GM23338 (cell line): Measurements from ENCODE around the gene AKAP17A. TPM values are rescaled to one million over a fixed set of nuclear protein-coding genes. Genes with fewer than 3 reads are reported as not detected.

Experiments used
- ATAC-seq: fragments of 200-7000 bp; cut with Tn5 transposase; 3 replicates; pipeline ENCODE4 v1.9.1; 2020
- DNase-seq: peaks from one replicate; pipeline ENCODE4 v3.0.0-alpha.2; 2015; ENCODE audit warnings: low spot score
- H2AFZ ChIP-seq: fragments of 200-600 bp; sonication (generic); 2 replicates; pipeline ENCODE4 v1.8.0; 2016; ENCODE audit warnings: antibody characterized with exemption, mild to moderate bottlenecking, moderate library complexity
- H3F3A ChIP-seq: fragments of 200-600 bp; sonication (generic); replicated peaks from 2 replicates; pipeline ENCODE4 v1.8.0; 2017; ENCODE audit warnings: antibody characterized with exemption, mixed run types, low read depth
- H3K27ac ChIP-seq: fragments of 200-600 bp; sonication (generic); 2 replicates; pipeline ENCODE4 v1.6.1; 2016; ENCODE audit warnings: low read depth
- H3K27me3 ChIP-seq: fragments of 200-600 bp; sonication (generic); 2 replicates; pipeline ENCODE4 v1.8.0; 2016; ENCODE audit warnings: mild to moderate bottlenecking, mixed run types, moderate library complexity; ENCODE audit not compliant: insufficient read depth
- H3K36me3 ChIP-seq: fragments of 200-600 bp; sonication (generic); 2 replicates; pipeline ENCODE4 v1.8.0; 2016; ENCODE audit warnings: mild to moderate bottlenecking; ENCODE audit not compliant: insufficient read depth
- H3K4me1 ChIP-seq: fragments of 200-600 bp; sonication (generic); 2 replicates; pipeline ENCODE4 v1.8.0; 2016; ENCODE audit warnings: mild to moderate bottlenecking, moderate library complexity; ENCODE audit not compliant: insufficient read depth
- H3K4me2 ChIP-seq: fragments of 200-600 bp; sonication (generic); 2 replicates; pipeline ENCODE4 v1.7.1; 2017; ENCODE audit warnings: mixed run types
- H3K4me3 ChIP-seq: fragments of 200-600 bp; sonication (generic); 2 replicates; pipeline ENCODE4 v1.6.1; 2016; ENCODE audit warnings: mixed run types
- H3K79me2 ChIP-seq: fragments of 200-600 bp; sonication (generic); replicated peaks from 2 replicates; pipeline ENCODE4 v1.8.0; 2017; ENCODE audit warnings: mild to moderate bottlenecking; ENCODE audit not compliant: insufficient read depth
- H3K9me2 ChIP-seq: fragments of 200-600 bp; sonication (generic); 2 replicates; pipeline ENCODE4 v1.8.0; 2017; ENCODE audit not compliant: insufficient read depth
- H4K20me1 ChIP-seq: fragments of 200-600 bp; sonication (generic); replicated peaks from 2 replicates; pipeline ENCODE4 v1.8.0; 2017; ENCODE audit warnings: mild to moderate bottlenecking; ENCODE audit not compliant: insufficient read depth
- H3K27ac Mint-ChIP-seq: 2 replicates; pipeline ENCODE4 v1.8.0; 2020; ENCODE audit warnings: inconsistent platforms, mild to moderate bottlenecking, moderate library complexity, mixed read lengths
- H3K27me3 Mint-ChIP-seq: 3 replicates; pipeline ENCODE4 v1.8.0; 2022; ENCODE audit warnings: low read depth, mild to moderate bottlenecking, moderate library complexity, mixed read lengths, inconsistent platforms; ENCODE audit not compliant: insufficient read depth, poor library complexity
- H3K36me3 Mint-ChIP-seq: 3 replicates; pipeline ENCODE4 v1.8.0; 2021; ENCODE audit warnings: low read depth, mild to moderate bottlenecking, inconsistent platforms, moderate library complexity, mixed read lengths
- H3K4me1 Mint-ChIP-seq: 3 replicates; pipeline ENCODE4 v1.8.0; 2020; ENCODE audit warnings: mild to moderate bottlenecking, inconsistent platforms, mixed read lengths
- H3K4me3 Mint-ChIP-seq: 3 replicates; pipeline ENCODE4 v1.8.0; 2021; ENCODE audit warnings: moderate library complexity, mild to moderate bottlenecking, inconsistent platforms, mixed read lengths
- H3K9me3 Mint-ChIP-seq: 3 replicates; pipeline ENCODE4 v1.8.0; 2020; ENCODE audit warnings: moderate library complexity, mild to moderate bottlenecking, inconsistent platforms, mixed read lengths
- CREB1 ChIP-seq: fragments of 250-450 bp; sonication (Bioruptor Pico); IDR thresholded peaks from 2 replicates; pipeline ENCODE4 v1.5.0; 2020; ENCODE audit warnings: low read depth, mild to moderate bottlenecking, moderate library complexity
- ETS1 ChIP-seq: IDR thresholded peaks from 2 replicates; pipeline ENCODE4 v1.6.1; 2016; ENCODE audit warnings: antibody characterized with exemption
- EZH2 ChIP-seq: fragments of 200-600 bp; sonication (generic); IDR thresholded peaks from one replicate; pipeline ENCODE4 v1.8.0; 2017; ENCODE audit warnings: antibody characterized with exemption, mild to moderate bottlenecking, low read depth; ENCODE audit not compliant: unreplicated experiment
- EZH2phosphoT487 ChIP-seq: fragments of 200-600 bp; sonication (generic); IDR thresholded peaks from one replicate; pipeline ENCODE4 v1.8.1; 2018; ENCODE audit warnings: antibody characterized with exemption; ENCODE audit not compliant: unreplicated experiment
- JUNB ChIP-seq: IDR thresholded peaks from one replicate; pipeline ENCODE4 v1.6.1; 2016; ENCODE audit warnings: antibody characterized with exemption; ENCODE audit not compliant: unreplicated experiment
- NANOG ChIP-seq: IDR thresholded peaks from 2 replicates; pipeline ENCODE4 v1.6.1; 2016; ENCODE audit warnings: antibody characterized with exemption, borderline replicate concordance
- POLR2AphosphoS5 ChIP-seq: IDR thresholded peaks from 2 replicates; pipeline ENCODE4 v1.6.1; 2016; ENCODE audit warnings: antibody characterized with exemption, low read depth
- STAT1 ChIP-seq: IDR thresholded peaks from one replicate; pipeline ENCODE4 v1.6.1; 2016; ENCODE audit warnings: antibody characterized with exemption; ENCODE audit not compliant: unreplicated experiment
- ZNF114 ChIP-seq: fragments of 250-450 bp; sonication (Bioruptor Pico); IDR thresholded peaks from 2 replicates; pipeline ENCODE4 v1.5.0; 2020; ENCODE audit warnings: mild to moderate bottlenecking, moderate library complexity
- ZNF331 ChIP-seq: fragments of 250-450 bp; sonication (Bioruptor Pico); IDR thresholded peaks from 2 replicates; pipeline ENCODE4 v1.5.0; 2020; ENCODE audit warnings: low read depth, mild to moderate bottlenecking, moderate library complexity
- ZNF462 ChIP-seq: fragments of 250-450 bp; sonication (Bioruptor Pico); IDR thresholded peaks from 2 replicates; pipeline ENCODE4 v1.5.0; 2020; ENCODE audit warnings: mild to moderate bottlenecking, moderate library complexity
- polyA plus RNA-seq: library from polyadenylated mRNA; unstranded; fragments of >200 nt; fragmentation: Nextera tagmentation; extraction: Ambion mirVana; gene quantifications from 2 replicates; pipeline ENCODE4 v1.2.1, GENCODE V29; 2016
- total RNA-seq: library from RNA; depleted of rRNA; stranded (reverse); fragments of >200 nt; shearing (Covaris generic); gene quantifications from 2 replicates; pipeline ENCODE4 v1.2.3, GENCODE V29; 2014
- TF ChIP-seq, protein P1 (sequence below): IDR thresholded peaks from one replicate; pipeline ENCODE4 v1.6.1; 2018; ENCODE audit warnings: antibody characterized with exemption; ENCODE audit not compliant: unreplicated experiment
- TF ChIP-seq, protein P2 (sequence below), 2 experiments: fragments of 200-600 bp in 1 of 2; sonication (generic) in 1 of 2; conservative IDR thresholded peaks; 2 replicates each; pipeline versions ENCODE4 v1.5.1 to v1.6.1; 2016 to 2017; ENCODE audit warnings: antibody characterized with exemption in 2 of 2, low read depth in 2 of 2, mild to moderate bottlenecking in 2 of 2, moderate library complexity in 1 of 2

AKAP17A gene
- total and polyA plus RNA-seq, 2 experiments from 2014 or later = 27.6 to 64.3 TPM

DNA sequence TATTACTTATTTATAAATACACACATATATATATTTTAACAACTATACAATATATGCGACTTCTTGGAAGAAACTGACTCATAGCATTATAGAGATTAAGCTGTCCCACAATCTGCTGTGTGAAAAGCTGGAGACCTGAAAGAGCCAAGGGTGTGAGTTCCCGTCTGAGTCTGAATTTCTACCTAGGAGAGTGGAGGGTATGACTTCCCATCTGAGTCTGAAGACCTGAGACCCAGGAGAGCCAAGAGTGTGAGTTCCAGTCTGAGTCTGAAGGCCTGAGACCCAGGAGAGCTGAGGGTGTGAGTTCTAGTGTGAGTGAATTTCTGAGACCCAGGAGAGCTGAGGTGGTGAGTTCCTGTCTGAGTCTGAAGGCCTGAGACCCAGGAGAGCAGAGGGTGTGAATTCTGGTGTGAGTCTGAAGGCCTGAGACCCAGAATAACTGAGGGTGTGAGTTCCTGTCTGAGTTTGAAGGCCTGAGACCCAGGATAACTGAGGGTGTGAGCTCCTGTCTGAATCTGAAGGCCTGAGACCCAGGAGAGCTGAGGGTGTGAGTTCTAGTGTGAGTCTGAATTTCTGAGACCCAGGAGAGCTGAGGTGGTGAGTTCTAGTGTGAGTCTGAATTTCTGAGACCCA lies 45.5 kb upstream of the AKAP17A start:
- no peak overlapping the region for H3K27ac ChIP-seq

More for the DNA sequence above, 45.5 kb upstream of the AKAP17A start:
- no peak for DNase-seq
- Histone ChIP-seq H3K4me3 (no peak overlapping the region), H3K4me1 (no peaks in the 10 kb centered on the region), H3K27me3 (no peaks in the 10 kb centered on the region), H2AFZ (no peak overlapping the region), H3K79me2 (no peaks in the 10 kb centered on the region), H3K4me2 (no peak overlapping the region), H3K9me2 (no peaks in the 10 kb centered on the region), H3K36me3 (no peaks in the 10 kb centered on the region), H4K20me1 (no peaks in the 10 kb centered on the region), H3F3A (no peaks in the 10 kb centered on the region)
- H3K27me3 Mint-ChIP-seq = peaks cover 21% of the 10 kb centered on the region
- no peak overlapping the region for H3K4me3 Mint-ChIP-seq
- ATAC-seq = no peak
- H3K27ac Mint-ChIP-seq = no peak overlapping the region
- peaks cover 76% of the 10 kb centered on the region for H3K9me3 Mint-ChIP-seq
- no peaks in the 10 kb centered on the region for H3K4me1 Mint-ChIP-seq
- TF ChIP-seq, protein P1, sequence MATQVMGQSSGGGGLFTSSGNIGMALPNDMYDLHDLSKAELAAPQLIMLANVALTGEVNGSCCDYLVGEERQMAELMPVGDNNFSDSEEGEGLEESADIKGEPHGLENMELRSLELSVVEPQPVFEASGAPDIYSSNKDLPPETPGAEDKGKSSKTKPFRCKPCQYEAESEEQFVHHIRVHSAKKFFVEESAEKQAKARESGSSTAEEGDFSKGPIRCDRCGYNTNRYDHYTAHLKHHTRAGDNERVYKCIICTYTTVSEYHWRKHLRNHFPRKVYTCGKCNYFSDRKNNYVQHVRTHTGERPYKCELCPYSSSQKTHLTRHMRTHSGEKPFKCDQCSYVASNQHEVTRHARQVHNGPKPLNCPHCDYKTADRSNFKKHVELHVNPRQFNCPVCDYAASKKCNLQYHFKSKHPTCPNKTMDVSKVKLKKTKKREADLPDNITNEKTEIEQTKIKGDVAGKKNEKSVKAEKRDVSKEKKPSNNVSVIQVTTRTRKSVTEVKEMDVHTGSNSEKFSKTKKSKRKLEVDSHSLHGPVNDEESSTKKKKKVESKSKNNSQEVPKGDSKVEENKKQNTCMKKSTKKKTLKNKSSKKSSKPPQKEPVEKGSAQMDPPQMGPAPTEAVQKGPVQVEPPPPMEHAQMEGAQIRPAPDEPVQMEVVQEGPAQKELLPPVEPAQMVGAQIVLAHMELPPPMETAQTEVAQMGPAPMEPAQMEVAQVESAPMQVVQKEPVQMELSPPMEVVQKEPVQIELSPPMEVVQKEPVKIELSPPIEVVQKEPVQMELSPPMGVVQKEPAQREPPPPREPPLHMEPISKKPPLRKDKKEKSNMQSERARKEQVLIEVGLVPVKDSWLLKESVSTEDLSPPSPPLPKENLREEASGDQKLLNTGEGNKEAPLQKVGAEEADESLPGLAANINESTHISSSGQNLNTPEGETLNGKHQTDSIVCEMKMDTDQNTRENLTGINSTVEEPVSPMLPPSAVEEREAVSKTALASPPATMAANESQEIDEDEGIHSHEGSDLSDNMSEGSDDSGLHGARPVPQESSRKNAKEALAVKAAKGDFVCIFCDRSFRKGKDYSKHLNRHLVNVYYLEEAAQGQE = no peak
- TF ChIP-seq NANOG = no peak
- TF ChIP-seq POLR2AphosphoS5 = no peak
- no peak for TF ChIP-seq STAT1
- TF ChIP-seq ZNF114 (CRISPR knock-in tag) = no peak
- no peak for TF ChIP-seq ZNF331 (CRISPR knock-in tag)
- no peak for TF ChIP-seq CREB1 (CRISPR knock-in tag)
- TF ChIP-seq ZNF462 (CRISPR knock-in tag) = no peak
- TF ChIP-seq ETS1 = no peak
- no peak for TF ChIP-seq JUNB
- TF ChIP-seq EZH2 = no peak
- TF ChIP-seq, protein P2, sequence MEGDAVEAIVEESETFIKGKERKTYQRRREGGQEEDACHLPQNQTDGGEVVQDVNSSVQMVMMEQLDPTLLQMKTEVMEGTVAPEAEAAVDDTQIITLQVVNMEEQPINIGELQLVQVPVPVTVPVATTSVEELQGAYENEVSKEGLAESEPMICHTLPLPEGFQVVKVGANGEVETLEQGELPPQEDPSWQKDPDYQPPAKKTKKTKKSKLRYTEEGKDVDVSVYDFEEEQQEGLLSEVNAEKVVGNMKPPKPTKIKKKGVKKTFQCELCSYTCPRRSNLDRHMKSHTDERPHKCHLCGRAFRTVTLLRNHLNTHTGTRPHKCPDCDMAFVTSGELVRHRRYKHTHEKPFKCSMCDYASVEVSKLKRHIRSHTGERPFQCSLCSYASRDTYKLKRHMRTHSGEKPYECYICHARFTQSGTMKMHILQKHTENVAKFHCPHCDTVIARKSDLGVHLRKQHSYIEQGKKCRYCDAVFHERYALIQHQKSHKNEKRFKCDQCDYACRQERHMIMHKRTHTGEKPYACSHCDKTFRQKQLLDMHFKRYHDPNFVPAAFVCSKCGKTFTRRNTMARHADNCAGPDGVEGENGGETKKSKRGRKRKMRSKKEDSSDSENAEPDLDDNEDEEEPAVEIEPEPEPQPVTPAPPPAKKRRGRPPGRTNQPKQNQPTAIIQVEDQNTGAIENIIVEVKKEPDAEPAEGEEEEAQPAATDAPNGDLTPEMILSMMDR (conservative IDR thresholded peaks at IDR 0.05; ENCODE audit: low read depth in 2 of 2) = no peak
- no peak for TF ChIP-seq EZH2phosphoT487
- H3K36me3 Mint-ChIP-seq = peaks cover 22% of the 10 kb centered on the region
